AG09319 (cell line): ENCODE results near the gene ANKDD1B.

Experiments
- DNase-seq: peaks from one replicate; pipeline ENCODE4 v3.0.0-alpha.2; 2010; ENCODE audit warnings: low read depth; ENCODE audit errors: extremely low read depth
- CTCF ChIP-seq: IDR thresholded peaks from 2 replicates; pipeline ENCODE4 v1.5.1; 2011; ENCODE audit warnings: low read depth, mild to moderate bottlenecking, inconsistent platforms, low read length, moderate library complexity

ANKDD1B gene

GRCh38 chr5:75707911-75708509, 96.8 kb downstream of the ANKDD1B start:
- TF ChIP-seq CTCF, result no peak
- DNase-seq, result no peak

GRCh38 chr5:75710637-75711036, 99.4 kb downstream of the ANKDD1B start:
- TF ChIP-seq CTCF, result no peak
- no peak for DNase-seq

DNA sequence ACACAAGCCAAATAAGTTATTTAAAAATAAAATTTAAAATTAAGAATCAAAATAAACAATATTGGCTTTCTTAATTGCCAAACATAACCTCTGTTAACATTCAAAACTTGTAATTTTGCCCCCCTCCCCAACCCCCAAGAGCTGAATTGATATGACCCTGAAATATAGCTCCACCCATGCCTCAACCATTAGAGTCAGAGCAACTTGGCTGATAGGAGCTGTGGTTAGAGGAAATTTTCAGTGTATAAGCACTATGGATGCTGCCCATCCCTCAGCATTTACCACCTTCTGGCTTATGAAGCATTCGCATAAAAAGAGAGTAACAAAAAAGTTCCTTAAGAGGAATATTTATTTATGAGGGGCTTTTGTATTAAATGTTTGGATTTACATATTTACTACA, 99.9 kb downstream of the ANKDD1B start:
- no peak for TF ChIP-seq CTCF
- DNase-seq, result no peak

GRCh38 chr5:75712091-75712490, 100.8 kb downstream of the ANKDD1B start:
- TF ChIP-seq CTCF, result no peak
- no peak for DNase-seq

- TF ChIP-seq CTCF, result no peak
- no peak for DNase-seq
These were observed 105.4 kb downstream of the ANKDD1B start for GRCh38 chr5:75716715-75717081.

DNA sequence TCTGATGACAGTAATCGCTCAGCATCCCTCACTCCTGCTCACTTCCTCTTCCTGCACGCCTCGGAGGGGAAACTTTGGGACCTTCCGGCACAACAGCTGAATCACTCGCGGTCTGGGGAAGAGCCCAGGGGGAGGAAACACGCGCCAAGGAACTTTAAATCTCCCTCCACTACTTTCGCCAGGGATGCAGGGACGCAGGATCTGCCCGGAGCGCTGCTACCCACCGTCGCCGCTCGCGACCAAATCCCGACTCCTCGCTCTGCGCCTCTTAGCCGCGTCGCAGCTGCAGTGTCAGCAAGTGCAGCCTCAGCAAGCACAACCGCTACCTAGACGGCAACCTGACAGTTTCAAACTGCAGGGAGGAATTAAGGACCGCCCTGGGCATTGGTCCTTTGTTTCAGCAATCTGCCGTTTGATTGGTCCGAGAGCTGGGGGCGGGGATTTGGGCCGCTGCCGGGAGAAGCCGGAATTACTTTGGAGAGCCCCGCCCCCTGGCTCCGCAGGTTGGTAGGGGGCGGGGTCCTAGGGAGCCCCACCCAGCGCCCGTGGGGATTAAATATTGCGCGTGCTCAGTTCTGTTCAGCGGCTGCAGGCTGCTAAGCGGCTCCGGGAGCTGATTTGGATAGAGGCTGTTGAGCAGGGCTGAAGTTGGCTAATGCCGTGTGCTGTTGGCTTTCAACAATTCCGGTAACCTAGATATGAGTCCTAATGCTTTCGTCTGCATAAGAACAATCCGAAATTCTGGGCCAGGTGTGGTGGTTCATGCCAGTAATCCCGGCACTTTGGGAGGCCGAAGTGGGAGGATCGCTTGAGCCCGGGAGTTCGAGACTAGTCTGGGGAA, 106.0 kb downstream of the ANKDD1B start, which contains the start of gene POC5:
Gene POC5 (minus strand): TSS at position 356 of the 841 bp plus-strand sequence. CDS start 4,500 bp downstream, outside the sequence.
- no peak for TF ChIP-seq CTCF
- DNase-seq, result peak; percentile 88

DNA sequence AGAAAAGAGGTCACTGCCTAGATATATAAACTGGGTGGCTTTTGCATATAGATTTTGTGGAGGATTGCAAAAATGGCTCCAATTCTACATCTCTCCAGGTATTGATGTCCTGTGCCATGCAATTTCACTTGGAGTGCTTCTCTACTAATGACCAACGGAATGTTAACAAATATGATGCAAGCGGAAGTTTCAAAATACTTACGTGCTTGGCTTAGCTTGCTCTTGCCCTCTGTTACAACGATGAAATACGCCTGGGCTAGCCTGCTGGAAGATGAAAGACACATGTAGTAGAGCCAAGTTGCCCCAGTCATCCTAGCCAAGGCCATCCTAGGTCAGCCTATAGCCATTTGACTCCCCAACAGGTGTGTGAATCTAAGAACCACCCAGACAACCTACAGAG, 109.6 kb downstream of the ANKDD1B start:
- no peak for DNase-seq
- no peak for TF ChIP-seq CTCF
